HG02642 (cell line): ENCODE data around the gene HSPA1A.
"Not testable (repeated sequence)": the region's sequence is repeated elsewhere in the genome, so short reads cannot be mapped to it uniquely, and the experiment has no call there.

ENCODE experiments used
- ATAC-seq: cut with Tn5 transposase; IDR thresholded peaks from one replicate; pipeline ENCODE4 v1.9.1; 2021; ENCODE audit warnings: mild to moderate bottlenecking; ENCODE audit not compliant: unreplicated experiment, poor library complexity

Gene HSPA1A

DNA sequence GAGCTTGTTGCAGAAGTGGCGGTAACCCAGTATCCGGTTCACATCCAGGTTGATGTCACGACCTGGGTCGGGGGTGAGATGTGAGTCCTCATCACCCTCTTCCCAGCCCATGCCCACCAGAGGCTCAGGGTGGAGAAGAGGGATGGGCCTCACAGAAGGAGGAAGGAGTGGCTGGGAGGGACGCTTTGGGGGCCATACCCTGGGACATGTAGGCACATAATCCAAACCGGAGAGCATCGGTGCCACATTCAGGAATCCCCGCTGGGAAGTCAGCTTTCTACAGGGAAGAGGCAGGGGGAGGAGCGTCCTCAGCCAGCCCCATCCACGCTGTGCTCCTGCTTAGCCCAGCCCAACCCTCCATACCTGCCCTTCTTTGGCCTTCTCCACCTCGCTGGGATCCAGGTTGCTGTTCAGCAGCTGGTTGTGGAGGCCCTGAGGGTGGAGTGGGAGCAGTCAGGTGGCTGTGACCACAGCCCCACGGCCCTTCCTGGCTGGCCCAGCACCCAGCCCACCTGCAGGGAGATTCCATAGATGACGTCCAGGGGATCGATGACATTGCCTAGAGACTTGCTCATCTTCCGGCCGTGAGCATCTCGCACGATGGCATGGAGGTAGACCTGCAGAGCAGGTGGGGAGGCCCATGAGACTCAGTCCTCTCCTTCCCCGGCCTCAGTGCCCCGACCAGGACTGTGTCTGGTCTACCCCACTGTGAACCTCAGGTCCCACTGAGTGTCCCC, 34.7 kb upstream of the HSPA1A start:
- ATAC-seq: no peak

DNA sequence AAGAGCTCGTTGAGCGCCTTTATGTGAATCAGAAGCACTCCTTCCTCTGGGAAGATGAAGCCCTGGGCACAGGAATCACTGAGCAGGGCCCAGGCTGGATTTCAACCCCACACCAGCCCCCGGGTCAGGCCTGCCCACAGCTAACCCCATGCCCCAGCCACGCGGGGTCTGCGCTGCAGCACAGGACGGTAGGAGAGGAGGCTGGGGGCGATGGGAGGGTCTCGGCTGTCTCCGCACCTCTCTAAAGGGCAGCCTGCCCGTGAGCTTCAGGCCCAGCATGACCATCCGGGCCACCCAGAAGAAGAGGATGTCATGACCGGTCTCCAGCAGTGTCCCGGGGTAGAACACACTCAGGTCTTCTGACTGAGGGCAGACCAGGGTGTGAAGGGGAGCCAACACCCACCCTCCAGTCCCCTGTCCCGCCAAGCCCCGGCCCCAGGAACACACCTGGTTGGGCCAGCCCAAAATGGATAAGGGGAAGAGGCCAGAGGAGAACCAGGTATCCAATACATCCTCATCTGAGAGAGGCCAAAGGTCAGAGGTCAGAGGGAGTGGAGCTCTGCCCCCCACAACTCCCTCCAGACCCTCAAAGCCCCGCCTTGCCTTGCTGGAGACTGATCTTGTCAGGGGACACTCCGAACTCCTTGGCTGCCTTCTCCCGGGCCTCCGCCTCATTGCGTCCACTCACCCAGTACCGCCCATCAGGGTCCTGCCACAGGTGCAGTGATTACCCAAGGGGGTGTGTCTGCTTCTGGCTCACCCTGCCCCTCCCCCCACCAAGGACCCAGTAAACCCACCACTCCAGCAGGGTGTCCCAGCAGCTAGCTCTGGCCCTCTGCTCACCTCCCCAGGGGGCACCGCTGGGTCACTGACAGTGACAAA, 33.9 kb upstream of the HSPA1A start:
- ATAC-seq: no peak

DNA sequence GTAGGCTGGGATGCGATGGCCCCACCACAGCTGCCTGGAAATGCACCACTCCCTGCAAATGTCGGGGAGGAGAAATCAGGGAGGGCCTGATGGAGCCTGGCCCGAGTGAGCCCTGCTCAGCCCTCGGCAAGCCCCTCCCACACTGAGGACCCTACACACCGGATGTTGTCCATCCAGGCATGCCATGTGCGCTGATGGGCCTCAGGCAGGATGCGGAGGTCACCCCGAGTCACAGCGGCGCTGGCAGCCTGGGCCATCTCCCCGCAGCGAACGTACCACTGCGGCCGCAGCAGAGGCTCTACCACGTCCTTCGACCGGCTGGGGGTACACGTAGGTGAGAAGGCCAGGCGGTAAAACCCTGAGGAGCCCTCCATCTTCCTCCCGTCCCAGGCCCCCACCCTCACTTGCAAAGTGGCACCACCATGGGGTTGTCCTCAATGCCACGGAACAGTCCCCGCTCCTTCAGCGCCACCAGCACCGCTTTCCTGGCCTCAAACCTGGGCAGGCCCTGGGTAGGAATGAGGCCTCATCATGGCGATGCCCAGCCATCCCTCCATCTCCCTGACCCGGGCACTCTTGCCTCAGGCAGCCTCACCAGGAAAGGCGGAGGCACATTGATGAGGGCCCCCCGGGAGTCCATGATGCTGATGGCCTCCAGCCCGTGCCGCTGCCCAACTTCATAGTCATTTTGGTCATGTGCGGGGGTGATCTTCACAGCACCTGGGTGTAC, 33.1 kb upstream of the HSPA1A start:
- no peak for ATAC-seq

DNA sequence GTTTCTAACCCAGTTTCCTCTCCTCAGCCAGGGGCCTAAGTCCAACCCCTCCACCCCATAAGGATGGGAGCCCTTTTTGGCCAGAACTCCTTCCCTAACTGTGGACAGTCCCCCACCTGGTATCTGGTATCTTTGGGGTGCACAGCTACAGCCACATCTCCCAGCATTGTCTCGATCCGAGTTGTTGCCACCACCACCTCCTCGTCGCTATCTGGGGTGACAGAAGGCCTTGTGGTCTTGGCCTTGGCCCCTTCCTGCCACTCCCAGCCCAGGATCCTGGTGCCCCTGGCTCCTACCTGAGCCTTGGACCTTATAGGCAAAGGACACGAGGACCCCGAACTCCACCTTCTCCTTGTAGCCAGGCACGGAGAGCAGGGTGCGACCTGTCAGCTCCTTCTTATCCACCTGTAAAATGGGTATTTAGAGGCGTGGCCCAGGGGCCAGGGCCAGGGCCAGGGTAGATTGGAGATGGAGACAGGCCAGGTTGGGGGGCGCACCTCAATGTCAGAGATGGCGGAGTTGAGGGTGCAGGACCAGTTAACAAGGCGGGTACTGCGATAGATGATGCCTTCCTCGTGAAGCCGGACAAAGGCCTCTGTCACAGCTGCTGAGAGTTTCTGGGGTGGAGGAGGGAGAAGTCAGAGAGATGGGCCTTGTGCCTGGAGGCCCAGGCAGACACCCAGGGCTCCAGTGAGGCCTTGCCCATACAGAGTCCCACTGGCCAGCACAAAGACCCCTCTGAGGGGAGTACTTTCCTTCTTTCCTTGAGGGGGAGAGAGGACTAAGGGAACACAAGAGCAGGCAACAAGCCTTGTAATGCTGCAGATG, 31.0 kb upstream of the HSPA1A start:
- no peak for ATAC-seq

DNA sequence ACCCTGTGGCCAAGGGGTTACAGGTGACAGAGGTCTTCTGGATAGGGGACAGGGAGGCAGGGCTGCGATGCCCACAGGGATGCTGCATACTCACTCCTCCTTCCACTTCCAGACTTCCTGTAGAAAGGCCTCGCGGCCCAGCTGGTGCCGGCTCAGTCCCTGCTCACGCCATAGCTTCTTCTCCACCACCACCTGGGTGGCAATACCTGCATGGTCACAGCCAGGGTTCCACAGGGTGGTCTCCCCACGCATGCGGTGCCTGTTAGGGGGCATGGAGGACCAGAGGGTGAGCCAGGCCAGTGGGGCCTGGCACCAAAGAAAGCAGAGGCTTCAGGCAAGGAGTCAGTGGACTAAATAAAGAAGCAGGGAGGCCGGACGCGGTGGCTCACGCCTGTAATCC, 29.9 kb upstream of the HSPA1A start:
- no peak for ATAC-seq

DNA sequence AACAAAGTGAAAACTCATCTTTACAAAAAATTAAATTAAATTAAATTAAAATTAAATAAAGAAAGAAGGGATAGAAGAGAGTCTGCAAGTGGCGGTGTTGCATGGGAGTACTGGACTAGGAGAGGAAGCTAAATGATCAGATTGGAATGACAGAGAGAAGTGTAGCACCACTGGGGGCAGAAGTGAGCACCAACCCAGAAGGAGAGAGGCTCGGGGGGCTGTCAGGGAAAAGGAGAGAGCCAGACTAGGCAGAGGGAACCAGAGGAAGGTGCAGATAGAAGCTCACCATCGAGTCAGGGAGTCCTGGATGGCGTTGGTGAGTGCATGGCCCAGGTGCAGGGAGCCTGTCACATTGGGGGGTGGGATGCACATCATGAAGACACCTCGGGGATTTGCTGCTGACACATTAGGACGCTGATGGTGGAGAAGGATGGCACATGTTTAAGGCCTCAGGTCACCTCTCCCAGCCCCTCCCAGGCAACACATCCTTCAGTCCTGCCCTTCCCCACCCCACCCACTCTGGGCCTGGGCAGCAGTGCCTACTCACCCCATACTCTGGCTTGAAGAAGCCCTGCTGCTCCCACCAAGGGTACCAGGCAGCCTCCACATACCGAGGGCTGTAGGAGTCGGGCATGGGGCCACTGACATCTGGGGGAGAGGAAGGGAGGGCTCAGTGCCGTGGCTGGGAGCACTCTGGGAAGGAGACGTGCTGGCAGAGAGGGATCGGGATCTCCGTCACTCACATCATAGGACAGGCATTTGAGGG, 23.8 kb upstream of the HSPA1A start:
- ATAC-seq: no peak

DNA sequence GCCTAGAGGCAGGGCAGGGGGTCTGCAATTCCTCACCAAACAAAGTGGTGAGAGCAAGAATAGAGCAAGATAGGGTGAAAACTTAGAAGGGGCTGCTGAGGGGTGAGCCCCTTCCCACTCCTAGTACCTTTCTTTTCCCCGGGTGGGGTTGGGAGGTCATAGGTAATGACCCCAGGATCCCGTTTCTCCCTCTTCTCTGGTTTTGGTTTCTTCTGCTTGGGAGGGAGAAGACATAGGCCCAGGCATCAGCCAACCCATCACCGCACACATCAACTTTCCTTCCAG, 23.3 kb upstream of the HSPA1A start:
- no peak for ATAC-seq

DNA sequence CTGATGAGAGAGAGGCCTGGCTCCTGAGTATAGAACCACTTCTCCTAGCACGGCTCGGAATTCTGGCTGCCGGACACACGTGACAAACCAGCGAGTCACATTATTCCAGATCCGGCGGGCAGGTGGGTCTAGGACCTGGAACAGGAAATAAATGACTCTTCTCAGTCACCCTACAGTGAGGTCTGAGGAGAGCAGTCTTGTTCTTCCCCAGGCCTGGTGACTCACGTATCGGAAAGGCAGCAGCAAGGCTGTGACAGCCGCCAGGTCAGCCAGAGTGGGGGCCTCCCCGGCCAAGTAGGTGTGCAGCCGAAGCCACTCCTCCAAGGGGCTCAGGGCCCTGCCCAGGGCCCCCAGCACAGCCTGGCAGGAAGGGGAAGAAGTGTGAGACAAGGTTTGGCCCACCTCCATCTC, 22.6 kb upstream of the HSPA1A start:
- ATAC-seq: no peak

DNA sequence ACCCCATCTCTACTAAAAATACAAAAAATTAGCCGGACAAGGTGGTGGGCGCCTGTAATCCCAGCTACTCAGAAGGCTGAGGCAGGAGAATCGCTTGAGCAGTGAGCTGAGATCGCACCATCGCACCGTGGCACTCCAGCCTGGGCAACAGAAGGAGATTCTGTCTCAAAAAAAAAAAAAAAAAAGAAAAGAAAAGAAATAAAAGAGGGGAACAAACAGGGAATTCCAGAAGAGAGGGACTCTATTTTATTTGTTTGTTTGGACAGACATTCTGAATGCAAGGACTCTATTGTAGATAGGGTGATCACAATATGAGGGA, 21.5 kb upstream of the HSPA1A start:
- not testable (repeated sequence) for ATAC-seq

DNA sequence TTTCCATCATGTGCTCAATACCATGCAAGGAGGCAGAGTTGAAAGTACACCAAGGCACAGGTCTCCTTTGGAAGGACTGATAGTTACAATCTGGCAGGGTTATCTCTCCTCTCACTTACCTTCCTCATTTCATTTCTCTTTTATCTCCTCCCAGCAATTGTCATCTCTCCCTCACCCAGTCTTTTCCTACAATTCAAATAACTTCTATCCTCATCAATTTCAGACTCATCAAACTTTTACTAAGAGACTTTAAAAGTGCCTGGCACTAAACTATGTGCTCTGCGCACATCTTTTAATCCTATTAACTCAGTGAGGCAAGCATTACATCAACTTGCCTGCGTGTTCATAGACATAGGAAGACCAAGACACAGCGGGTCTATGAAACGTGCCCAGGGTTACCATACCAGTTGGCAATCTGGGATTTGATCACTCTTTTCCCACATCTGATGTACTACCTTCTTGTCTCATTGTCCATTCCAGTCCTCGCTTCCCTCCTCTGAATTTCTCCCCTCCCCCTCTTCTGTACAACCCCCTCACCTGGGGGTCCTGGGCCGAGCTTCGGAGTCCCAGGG, 21.0 kb upstream of the HSPA1A start:
- no peak for ATAC-seq

DNA sequence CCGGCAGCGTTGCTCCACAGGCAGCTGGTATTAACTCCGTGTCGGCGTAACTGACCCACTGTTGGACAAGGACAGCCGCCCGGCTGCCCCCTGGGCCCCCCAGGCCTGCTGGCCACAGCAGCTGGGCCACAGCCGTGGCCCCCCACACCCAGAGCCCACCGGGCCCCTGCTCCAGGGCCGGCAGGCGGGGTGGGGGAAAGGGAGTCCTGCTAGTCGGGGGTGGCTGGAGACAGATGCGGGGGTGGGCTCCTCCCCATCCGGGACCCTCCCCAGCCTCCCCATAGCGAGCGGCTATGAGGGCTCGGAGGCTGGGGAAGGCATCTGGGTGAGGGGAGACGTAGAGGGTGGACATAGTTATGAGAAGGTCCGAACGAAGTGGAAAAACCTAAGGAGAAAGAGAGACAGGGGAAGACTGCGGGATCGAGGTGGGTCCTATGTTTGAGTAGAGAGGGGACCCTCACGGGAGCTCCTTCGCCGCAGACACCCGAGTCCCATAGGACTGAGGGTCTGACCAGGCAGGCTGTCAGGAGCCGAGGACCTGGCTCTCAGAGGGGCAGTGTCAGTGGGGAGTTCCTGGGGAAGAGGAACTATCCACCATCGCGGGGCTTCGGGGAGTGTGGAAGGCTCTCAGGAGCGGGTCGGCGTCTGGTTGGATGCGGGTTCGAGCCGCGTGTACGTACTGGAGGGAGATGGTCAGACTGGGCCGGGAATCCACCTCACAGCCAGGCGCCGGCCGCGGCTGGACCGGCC, 20.3 kb upstream of the HSPA1A start:
- ATAC-seq: peak; percentile 15

DNA sequence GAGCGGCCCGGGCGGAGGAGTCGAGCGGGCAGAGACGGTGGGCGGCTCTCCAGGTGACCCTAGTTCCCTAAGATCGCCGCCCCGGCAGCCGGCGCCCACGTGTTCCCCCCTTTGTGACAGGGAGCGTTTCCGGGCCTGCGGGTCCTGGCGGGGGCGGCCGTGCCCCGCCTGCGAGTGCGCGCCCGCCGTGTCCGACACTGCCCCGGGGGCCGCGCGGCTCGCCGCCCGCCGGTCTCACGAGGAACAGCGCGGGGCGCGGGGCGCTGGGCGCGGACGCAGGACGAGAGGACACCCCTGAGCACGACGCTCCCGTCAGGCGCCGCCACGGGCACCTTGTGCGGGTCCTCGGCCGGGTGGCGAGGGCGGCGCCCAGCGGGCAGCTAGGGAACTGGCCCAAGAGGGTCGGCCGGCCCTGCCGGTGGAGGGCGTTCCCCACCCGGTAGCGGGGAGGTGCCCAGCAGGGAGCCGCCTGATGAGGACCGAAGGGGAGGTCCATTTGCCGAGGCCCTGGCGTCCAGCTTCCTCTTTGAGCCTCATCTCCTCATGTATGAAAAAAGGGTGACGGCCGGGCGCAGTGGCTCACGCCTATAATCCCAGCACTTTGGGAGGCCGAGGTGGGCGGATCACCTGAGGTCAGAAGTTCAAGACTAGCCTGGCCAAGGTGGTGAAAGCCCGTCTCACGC, 19.6 kb upstream of the HSPA1A start, which contains the start of gene VARS1:
TSS of gene VARS1 (minus strand) at position 137 of the 683 bp plus-strand sequence. CDS start 535 bp downstream, outside the sequence.
- peak; percentile 78 for ATAC-seq

DNA sequence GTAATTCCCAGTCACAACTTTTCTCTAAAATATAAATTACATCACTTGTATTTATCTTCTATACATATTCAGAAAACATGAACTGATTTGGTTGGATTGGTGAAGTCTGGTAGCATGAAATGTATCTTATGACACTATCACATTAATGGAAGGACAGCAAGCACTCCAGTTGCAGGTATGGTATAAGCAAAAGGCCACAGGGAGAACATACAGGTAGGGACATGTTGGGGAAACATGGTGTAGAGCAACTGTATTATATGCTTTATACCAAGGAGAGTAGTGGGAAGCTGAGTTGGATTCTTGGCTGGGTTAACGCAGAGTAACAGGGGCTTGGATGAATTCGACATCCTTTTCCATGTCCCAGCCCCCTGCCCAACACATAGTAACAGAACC, 18.4 kb upstream of the HSPA1A start:
- no peak for ATAC-seq

DNA sequence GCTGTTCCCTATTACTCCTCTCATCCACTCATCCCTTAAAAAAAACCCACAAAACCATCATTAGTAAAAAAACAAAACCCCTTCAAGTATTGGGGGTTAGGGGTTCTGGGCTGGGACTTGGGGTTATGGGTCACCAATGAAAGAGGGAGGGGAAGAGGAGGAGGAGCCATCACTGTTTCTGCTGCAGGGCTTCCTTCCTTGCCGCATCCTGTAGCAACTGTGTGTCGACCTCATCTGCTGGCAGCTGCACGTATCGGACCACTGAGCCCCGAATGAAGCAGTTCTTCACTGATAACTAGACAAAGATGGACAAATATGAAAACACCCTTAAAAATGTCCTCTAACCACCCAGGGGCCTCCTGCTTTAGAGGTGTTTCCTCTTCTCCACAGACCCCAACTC, 17.8 kb upstream of the HSPA1A start:
- ATAC-seq: no peak

DNA sequence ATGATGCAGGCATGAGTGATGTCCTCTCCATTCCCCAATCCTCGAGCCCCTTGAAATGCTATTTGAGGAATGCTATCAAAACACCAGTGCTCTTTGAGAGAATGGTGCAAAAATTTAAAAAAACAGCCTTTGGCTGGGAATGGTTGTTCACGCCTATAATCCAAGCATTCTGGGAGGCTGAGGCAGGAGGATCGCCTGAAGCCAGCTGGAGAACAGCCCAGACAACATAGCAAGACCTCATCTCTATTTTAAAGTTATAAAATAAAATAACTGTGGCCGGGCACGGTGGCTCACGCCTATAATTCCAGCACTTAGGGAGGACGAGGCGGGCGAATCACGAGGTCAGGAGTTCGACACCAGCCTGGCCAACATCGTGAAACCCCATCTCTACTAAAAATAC, 15.6 kb upstream of the HSPA1A start:
- no peak for ATAC-seq

DNA sequence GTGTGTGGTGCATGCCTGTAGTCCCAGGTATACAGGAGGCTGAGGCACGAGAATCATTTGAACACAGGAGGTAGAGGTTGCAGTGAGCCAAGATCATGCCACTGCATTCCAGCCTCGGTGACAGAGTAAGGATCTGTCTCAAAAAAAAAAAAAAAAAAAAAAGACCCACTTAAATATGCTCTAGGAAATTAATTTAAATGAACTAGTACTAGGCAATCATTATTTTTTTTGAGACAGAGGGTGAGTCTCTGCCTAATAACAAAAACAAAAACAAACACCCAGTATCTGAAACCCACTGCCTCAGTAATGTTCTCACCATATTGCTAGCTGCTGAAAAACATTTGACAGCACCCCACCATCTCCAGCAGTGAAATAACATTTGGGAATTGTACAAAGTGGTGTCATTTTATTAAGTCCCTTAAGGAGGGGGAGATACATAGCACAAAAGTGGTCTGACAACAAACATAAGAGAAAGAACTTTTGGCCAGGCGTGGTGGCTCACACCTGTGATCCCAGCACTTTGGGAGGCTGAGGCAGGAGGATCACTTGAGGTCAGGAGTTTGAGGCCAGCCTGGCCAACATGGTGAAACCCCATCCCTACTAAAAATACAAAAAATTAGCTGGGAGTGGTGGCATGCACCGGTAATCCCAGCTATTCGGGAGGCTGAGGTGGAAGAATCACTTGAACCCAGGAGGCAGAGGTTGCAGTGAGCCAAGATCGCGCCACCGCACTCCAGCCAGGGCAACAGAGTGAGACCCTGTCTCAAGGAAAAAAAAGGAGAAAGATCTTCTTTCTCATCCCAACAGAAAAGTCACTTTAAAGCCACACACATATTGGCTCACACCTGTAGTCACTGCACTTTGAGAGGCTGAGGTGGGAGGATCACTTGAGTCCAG, 14.1 kb upstream of the HSPA1A start:
- ATAC-seq: not testable (repeated sequence)

DNA sequence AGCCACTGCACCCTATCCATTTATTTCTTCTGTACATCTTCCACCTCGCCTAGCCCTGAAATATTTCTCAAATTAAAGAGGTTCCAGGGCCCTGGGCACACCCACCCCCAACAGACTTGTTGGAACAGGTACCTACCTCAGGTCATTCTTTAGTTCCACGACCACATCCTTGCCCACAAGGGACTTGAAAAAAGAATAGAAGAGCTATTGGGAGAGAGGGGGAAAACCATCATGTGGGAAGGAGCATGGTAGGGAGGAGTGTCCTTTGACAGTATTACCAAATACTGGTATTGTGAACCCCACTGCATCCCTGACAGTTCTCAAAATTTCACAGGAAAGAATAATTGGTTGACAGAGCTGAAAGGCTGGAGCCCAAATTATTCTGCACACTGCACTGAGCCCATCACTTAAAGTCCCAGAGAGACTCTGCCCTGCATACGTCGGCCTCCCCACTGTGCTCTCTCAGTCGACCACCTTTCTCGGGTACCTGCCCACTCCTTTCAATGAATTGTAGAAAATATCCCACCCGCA, 9.3 kb upstream of the HSPA1A start:
- no peak for ATAC-seq
